LNCaP clone FGC (cell line): ENCODE measurements around the gene SGIP1.
"Not testable (repeated sequence)": the region's sequence is repeated elsewhere in the genome, so short reads cannot be mapped to it uniquely, and the experiment has no call there.

ENCODE experiments used
- DNase-seq: peaks from one replicate; pipeline ENCODE4 v3.0.0-alpha.2; 2011; ENCODE audit warnings: low read depth
- H3K4me3 ChIP-seq: 2 replicates; pipeline ENCODE4 v1.5.1; 2011; ENCODE audit warnings: mild to moderate bottlenecking, low read depth, low read length, control low read depth
- CTCF ChIP-seq: IDR thresholded peaks from 2 replicates; pipeline ENCODE4 v1.5.1; 2012; ENCODE audit warnings: mild to moderate bottlenecking; ENCODE audit not compliant: control insufficient read depth, insufficient read depth; ENCODE audit errors: extremely low read depth

The SGIP1 gene

DNA sequence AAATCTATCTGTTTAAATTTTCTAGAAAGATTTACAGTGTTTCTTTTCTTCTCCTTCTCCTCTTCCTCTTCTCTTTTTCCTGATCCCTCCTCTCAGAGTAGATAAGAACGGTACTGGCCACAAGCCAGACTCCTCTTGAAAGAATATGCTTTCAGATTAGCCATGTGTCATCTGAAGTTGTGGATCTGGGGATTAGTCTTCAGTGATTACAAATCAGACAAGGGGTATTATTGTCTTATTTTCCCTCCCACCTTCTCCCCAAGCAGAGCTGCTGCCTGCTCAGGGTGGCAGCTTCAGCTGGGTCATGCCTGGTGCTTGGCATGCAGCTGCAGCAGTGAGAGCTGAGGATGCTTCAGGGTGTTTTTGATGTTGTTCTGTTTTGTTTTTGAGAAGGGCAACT, 42.7 kb downstream of the SGIP1 start:
- TF ChIP-seq CTCF = no peak
- H3K4me3 ChIP-seq = no peak overlapping the region
- no peak for DNase-seq

- no peak overlapping the region for H3K4me3 ChIP-seq
- DNase-seq = no peak
- TF ChIP-seq CTCF = no peak
Measured at GRCh38 chr1:66578841-66579240, 44.9 kb downstream of the SGIP1 start.

DNA sequence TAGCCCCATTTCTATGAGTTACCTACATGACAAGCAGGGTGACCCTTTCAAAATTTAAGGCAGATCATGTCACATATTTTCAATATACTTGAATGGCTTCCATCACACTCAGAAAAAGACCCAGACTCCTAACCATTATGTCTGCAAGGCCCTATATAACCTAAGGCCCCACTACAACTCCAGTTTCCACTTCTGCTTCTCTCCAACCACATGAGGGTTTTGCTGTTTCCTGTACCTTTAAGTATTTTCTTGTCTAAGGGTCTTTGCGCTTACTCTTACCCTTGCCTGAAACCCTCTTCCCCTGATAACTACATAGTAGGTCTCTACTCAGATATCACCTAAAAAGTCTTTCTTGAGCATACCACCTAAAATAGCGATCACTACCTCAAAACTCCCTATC, 46.1 kb downstream of the SGIP1 start:
- DNase-seq = no peak
- no peak overlapping the region for H3K4me3 ChIP-seq
- TF ChIP-seq CTCF = no peak

- no peak overlapping the region for H3K4me3 ChIP-seq
- DNase-seq = no peak
- no peak for TF ChIP-seq CTCF
Measured at GRCh38 chr1:66583021-66583420, 49.1 kb downstream of the SGIP1 start.

DNA sequence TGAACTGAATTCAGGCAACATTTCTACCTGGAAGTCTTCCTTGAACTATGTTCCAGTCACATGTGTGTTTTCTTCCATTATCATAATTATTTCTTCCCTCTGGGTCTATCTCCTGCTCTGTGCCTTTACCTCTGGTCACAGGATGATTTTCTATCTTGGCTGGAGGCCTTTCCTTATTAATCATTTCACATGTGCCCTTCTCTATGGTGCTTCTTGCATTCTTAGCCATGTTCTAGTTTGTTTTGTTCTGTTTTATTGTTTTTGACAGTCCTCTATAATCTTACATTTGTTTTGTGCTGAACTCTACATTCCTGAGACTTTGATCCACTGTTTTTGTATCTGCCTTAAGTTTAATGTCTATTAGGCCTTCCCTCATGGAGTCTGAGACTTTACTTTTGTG, 51.0 kb downstream of the SGIP1 start:
- no peak overlapping the region for H3K4me3 ChIP-seq
- no peak for TF ChIP-seq CTCF
- no peak for DNase-seq

DNA sequence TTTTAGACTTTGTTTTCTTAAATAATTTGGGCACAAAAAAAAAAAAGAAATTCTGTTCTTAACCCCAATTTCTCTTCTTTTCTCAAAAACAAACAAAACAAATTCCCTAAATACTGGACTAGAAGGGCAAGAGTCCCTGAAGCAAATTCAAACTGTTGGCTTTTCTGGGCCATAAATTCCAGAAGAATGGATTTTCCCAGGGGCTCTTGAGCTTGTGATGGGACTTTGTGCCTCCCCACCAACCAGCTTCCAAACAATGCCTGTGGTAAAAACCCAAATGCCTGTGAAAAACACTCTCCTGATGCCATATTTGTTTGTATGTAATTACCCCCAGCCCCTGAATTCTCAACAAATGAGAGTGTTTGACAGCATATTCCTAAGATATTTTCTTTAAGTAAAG, 55.4 kb downstream of the SGIP1 start:
- no peak for DNase-seq
- H3K4me3 ChIP-seq = no peak overlapping the region
- TF ChIP-seq CTCF = no peak

GRCh38 chr1:66592106-66592507, 58.2 kb downstream of the SGIP1 start:
- H3K4me3 ChIP-seq, DNase-seq: not testable (repeated sequence)

DNA sequence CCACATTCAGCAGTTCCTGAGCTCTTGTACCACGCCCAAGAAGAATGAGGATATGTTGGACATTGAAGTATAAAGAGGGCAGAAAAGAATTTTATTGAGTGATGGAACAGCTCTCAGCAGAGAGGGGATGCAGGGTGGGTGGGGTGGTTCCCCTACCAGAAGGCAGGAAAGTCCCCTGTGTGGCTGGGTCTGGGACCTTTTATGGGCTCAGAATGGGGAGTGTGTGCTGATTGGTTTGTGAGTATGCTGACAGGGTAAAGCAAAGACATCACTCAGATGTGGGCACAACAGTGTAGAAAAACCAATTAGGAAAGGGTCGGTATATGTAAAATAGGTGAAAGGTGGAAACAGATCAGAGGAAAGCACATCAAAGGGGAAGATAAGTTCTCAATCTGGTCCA, 62.2 kb downstream of the SGIP1 start:
- H3K4me3 ChIP-seq = no peak overlapping the region
- DNase-seq = no peak

More for the DNA sequence above, 62.2 kb downstream of the SGIP1 start:
- no peak for TF ChIP-seq CTCF
